ENCODE measurements around the gene C22orf39. TPM values are rescaled to one million over a fixed set of nuclear protein-coding genes. Genes with fewer than 3 reads are reported as not detected.

Gene C22orf39
- total RNA-seq, 1 experiment from 2014 or later = 19.3 TPM

GRCh38 chr22:19460036-19460435 lies 12.5 kb upstream of the C22orf39 start:
- no peak for TF ChIP-seq CTCF (conservative IDR thresholded peaks at IDR 0.05)
- H4K8ac ChIP-seq (replicated peaks; ENCODE audit: insufficient read length, low read depth, low read length) = no peak overlapping the region
- H3K4me1 Mint-ChIP-seq = peaks cover 2 to 12% of the 10 kb centered on the region in 2 experiments; a peak in 2 of 4 replicates
- H3K14ac ChIP-seq (ENCODE audit: insufficient read depth, low read length) = no peak overlapping the region
- no peak overlapping the region for H3K56ac ChIP-seq (ENCODE audit: insufficient read length, low read depth, low read length)
- WGBS (ENCODE audit: extremely low coverage, insufficient read length, low lambda C conversion rate) = no CpG with 5 or more reads among the region's 2 CpGs
- no peaks in the 10 kb centered on the region; the same call in 1 of the 2 replicates for H3K27me3 Mint-ChIP-seq (ENCODE audit: low read depth)
- H3K9me3 Mint-ChIP-seq = no peaks in the 10 kb centered on the region
- no peak overlapping the region for H3K27ac Mint-ChIP-seq
- H3K27me3 ChIP-seq (ENCODE audit: insufficient read depth, low read length) = no peaks in the 10 kb centered on the region
- H3K18ac ChIP-seq (ENCODE audit: insufficient read length, low read depth, low read length) = no peak overlapping the region
- no peak overlapping the region for H3K9ac ChIP-seq (ENCODE audit: extremely low read depth, insufficient read length, low read length)
- no peak overlapping the region for H4K5ac ChIP-seq (ENCODE audit: insufficient read length, low read depth, low read length)
- H3K79me1 ChIP-seq (ENCODE audit: insufficient read depth, low read depth, low read length, poor library complexity, severe bottlenecking) = no peaks in the 10 kb centered on the region
- H3K36me3 Mint-ChIP-seq (ENCODE audit: insufficient read depth in 1 of 3, low read depth in 3 of 3) = peaks cover 21 to 75% (median 36%) of the 10 kb centered on the region in 3 experiments; a peak in 6 of 7 replicates
- H2BK120ac ChIP-seq (ENCODE audit: low read depth, low read length, poor library complexity, severe bottlenecking) = no peak overlapping the region
- no peak overlapping the region for H3K4me2 ChIP-seq (ENCODE audit: insufficient read depth, insufficient read length, low read length)
- no peak overlapping the region for H3K4me3 Mint-ChIP-seq
- no peak overlapping the region for H2BK20ac ChIP-seq (ENCODE audit: low read depth, low read length, poor library complexity, severe bottlenecking)
- H3K4me1 ChIP-seq (ENCODE audit: insufficient read depth, low read length) = no peaks in the 10 kb centered on the region
- H2BK15ac ChIP-seq (ENCODE audit: low read depth, low read length) = no peak overlapping the region
- no peak overlapping the region for H3T11ph ChIP-seq (ENCODE audit: low read length)
- no peak overlapping the region for H2AFZ ChIP-seq (ENCODE audit: low read length)
- no peak overlapping the region for H3K4ac ChIP-seq (ENCODE audit: low read depth, low read length)
- H3K23me2 ChIP-seq (ENCODE audit: insufficient read length, low read depth, low read length, poor library complexity, severe bottlenecking) = no peaks in the 10 kb centered on the region
- H3K9me3 ChIP-seq (ENCODE audit: control insufficient read depth, low read depth, low read length) = no peaks in the 10 kb centered on the region
- H4K91ac ChIP-seq (ENCODE audit: insufficient read length, low read depth, low read length) = no peak overlapping the region
- H3K23ac ChIP-seq (ENCODE audit: insufficient read length, low read depth, low read length) = no peak overlapping the region
- H2BK5ac ChIP-seq (ENCODE audit: insufficient read length, low read length) = no peak overlapping the region
- no peak overlapping the region for H3K27ac ChIP-seq (ENCODE audit: insufficient read length, low read depth, low read length)
- H3K79me2 ChIP-seq (ENCODE audit: insufficient read depth, low read length) = no peaks in the 10 kb centered on the region
- no peak overlapping the region for H2BK12ac ChIP-seq (ENCODE audit: insufficient read length, low read depth, low read length)
- H2AK5ac ChIP-seq (ENCODE audit: insufficient read length, low read length) = no peak overlapping the region
- H4K20me1 ChIP-seq (ENCODE audit: control insufficient read depth, insufficient read depth, insufficient read length) = no peaks in the 10 kb centered on the region
- no peak for DNase-seq

Measured in H9 (cell line).